Bronchial epithelial cell (primary cell): ENCODE data around the gene MAS1L. TPM values are rescaled to one million over a fixed set of nuclear protein-coding genes. Genes with fewer than 3 reads are reported as not detected.
A peak's percentile ranks its signal among the peaks of the same experiment; 100 is the strongest.

ENCODE experiments used
- DNase-seq: peaks from one replicate; pipeline ENCODE4 v3.0.0-alpha.2; 2010; ENCODE audit warnings: low read depth
- FAIRE-seq: peaks from 2 replicates; lab custom pipeline; 2011; peaks lifted over from hg19 to GRCh38; lab: Jason Lieb, UNC
- H3K27me3 ChIP-seq: 2 replicates; pipeline ENCODE4 v1.5.1; 2011; ENCODE audit warnings: low read length; ENCODE audit not compliant: control insufficient read depth, insufficient read depth
- H3K36me3 ChIP-seq: 2 replicates; pipeline ENCODE4 v1.5.1; 2011; ENCODE audit warnings: low read length; ENCODE audit not compliant: control insufficient read depth, insufficient read depth
- H3K4me3 ChIP-seq: 2 replicates; pipeline ENCODE4 v1.5.1; 2011; ENCODE audit warnings: mild to moderate bottlenecking, low read depth, low read length, control low read depth
- total RNA-seq: library from RNA; depleted of rRNA; stranded (reverse); fragments of >200 nt; gene quantifications from 2 replicates; pipeline ENCODE4 v1.2.1, GENCODE V29; 2014
- TF ChIP-seq, protein P1 (sequence below): IDR thresholded peaks from 2 replicates; pipeline ENCODE4 v1.5.1; 2011; ENCODE audit warnings: mild to moderate bottlenecking, moderate library complexity, low read length, control low read depth, inconsistent platforms; ENCODE audit not compliant: insufficient read depth, severe bottlenecking

MAS1L gene
- total RNA-seq, 1 donor from 2014 or later: not detected

DNA sequence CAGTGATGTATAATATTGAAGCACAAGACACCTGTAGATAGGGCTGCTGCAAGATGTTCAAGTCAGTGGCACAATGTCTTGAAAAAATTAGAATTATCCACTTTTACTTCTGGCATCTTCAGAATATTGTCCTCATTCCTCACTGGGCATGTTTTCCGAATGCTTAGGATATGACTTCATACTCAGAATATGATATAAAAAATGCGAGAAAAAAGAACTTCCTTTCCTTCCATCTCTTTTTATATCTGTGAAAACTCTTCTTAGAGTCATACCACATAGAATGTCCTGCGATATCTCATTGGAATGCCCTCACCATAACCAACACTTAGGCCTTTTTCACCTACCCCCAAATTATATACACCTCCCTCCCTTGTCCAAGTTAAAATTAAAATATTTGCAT, 4.6 kb downstream of the MAS1L start:
- DNase-seq: no peak
- H3K36me3 ChIP-seq: no peaks in the 10 kb centered on the region
- no peaks in the 10 kb centered on the region for H3K27me3 ChIP-seq
- H3K4me3 ChIP-seq: no peak overlapping the region
- FAIRE-seq: no peak
- TF ChIP-seq, protein P1, sequence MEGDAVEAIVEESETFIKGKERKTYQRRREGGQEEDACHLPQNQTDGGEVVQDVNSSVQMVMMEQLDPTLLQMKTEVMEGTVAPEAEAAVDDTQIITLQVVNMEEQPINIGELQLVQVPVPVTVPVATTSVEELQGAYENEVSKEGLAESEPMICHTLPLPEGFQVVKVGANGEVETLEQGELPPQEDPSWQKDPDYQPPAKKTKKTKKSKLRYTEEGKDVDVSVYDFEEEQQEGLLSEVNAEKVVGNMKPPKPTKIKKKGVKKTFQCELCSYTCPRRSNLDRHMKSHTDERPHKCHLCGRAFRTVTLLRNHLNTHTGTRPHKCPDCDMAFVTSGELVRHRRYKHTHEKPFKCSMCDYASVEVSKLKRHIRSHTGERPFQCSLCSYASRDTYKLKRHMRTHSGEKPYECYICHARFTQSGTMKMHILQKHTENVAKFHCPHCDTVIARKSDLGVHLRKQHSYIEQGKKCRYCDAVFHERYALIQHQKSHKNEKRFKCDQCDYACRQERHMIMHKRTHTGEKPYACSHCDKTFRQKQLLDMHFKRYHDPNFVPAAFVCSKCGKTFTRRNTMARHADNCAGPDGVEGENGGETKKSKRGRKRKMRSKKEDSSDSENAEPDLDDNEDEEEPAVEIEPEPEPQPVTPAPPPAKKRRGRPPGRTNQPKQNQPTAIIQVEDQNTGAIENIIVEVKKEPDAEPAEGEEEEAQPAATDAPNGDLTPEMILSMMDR: no peak

DNA sequence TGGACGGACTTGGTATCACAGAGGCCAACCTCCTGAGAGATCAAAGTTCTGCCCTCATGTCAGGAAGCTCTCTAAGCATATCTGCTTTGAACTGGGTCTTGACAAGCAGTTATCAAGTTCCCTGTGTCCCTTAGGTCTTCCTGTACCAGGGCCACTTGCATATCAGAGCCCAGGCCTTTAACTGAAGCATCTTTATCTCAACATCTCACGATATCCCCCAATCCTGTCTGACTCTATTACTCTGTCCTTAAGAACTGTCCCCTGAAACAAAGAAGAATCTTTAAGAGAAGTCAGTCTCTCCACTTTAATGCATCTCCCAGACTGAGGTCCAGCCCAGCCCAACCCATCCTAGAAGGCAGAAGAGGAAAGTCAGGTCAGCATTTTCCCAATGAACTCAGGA, 8.2 kb downstream of the MAS1L start:
- H3K4me3 ChIP-seq: no peak overlapping the region
- H3K36me3 ChIP-seq: no peaks in the 10 kb centered on the region
- FAIRE-seq (no peak), DNase-seq (no peak)
- H3K27me3 ChIP-seq: no peaks in the 10 kb centered on the region
- TF ChIP-seq, protein P1: no peak

DNA sequence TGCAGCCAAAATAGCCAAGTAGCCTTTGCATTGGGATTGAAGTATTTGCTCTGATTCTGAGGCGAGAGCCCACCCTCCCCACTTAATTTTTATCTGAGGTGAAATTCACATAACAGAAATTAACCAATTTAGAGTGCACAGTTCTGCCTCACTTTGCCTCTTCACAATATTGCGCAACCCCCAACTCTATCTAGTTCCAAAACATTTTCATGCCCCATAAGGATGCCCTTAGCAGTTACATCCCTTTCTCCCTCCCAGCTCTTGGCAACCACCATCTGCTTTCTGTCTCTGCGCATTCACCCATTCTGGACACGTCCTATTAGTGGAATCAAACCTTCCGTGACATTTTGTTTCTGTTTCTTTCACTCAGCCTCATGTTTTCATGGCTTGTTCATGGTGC, 9.0 kb downstream of the MAS1L start:
- H3K4me3 ChIP-seq: no peak overlapping the region
- TF ChIP-seq, protein P1: no peak
- FAIRE-seq: no peak

DNA sequence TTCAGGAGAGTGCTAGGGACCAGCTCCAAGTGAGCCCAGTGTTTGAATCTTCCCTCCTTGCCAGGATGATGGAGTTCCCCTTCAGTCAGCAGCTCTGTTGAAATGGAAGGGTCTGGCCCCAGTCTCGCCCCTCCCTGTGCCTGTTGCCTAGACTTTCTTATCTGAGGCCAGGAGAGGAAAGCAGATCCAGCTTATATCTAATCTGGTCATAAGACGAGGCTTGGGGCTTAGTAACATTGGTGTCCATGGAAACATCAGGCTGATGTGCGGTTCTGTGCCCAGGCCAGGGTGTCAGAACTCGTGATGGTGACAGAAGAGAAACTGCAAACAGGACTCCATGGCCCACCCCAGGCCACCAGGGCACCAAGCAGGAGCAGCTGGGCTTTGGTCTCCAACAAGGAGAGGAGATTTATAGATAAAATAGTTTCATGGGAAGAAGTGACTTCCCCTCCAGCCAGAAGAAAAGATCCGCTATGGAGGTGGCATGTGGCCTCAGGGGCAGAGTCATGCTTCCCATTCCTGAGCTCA, 9.8 kb downstream of the MAS1L start:
- FAIRE-seq: no peak
- H3K27me3 ChIP-seq: no peaks in the 10 kb centered on the region

More for the DNA sequence above, 9.0 kb downstream of the MAS1L start:
- no peak for DNase-seq
- H3K27me3 ChIP-seq: no peaks in the 10 kb centered on the region
- H3K36me3 ChIP-seq: no peaks in the 10 kb centered on the region

DNA sequence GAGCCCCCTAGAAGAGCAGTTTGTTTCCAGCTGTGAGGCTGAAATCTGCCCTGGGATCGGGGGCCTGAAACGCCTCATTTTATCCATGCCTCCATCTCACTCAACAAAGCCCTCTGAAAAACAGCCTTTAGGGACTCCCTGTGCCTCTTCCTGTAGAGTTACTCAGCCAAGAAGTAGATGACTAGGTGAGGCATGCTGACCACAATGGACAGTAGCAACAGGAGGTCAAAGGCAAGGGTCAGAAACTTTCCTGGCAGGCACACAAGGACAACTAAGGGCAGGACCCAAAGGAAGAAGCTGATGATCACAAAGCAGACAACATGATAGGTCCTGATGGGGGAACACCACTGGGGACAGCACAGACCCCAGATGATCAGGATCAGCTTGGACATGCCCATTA, 12.8 kb downstream of the MAS1L start:
- H3K27me3 ChIP-seq: no peaks in the 10 kb centered on the region
- H3K4me3 ChIP-seq: no peak overlapping the region
- H3K36me3 ChIP-seq: no peaks in the 10 kb centered on the region
- DNase-seq (peak; percentile 3), FAIRE-seq (no peak)
- TF ChIP-seq, protein P1: no peak

More for the DNA sequence above, 9.8 kb downstream of the MAS1L start:
- no peak for DNase-seq
- Histone ChIP-seq H3K4me3 (no peak overlapping the region), H3K36me3 (no peaks in the 10 kb centered on the region)
- TF ChIP-seq, protein P1: no peak

DNA sequence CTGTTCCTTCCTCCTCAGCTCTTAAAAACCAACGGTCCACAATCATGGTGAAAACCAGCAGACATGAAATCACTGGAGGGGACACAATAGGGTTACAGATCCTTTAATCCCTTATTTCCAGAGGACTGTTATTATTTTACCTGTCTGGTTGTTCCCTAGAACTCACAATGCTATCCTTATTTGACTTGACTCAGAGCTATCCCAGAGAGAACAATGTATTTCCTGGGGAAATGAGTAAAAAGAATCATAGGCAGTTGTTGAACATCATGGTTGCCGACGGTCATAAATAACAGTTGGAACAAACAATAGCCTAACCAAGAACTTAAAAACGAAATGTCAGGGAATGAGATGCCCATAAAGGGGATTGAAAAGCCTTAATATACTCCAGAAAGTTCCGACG, 21.5 kb downstream of the MAS1L start:
- FAIRE-seq (no peak), DNase-seq (peak; percentile 60)
- TF ChIP-seq, protein P1: no peak
- no peaks in the 10 kb centered on the region for H3K36me3 ChIP-seq
- peaks cover 2% of the 10 kb centered on the region for H3K27me3 ChIP-seq
- H3K4me3 ChIP-seq: no peak overlapping the region
